Ramos (cell line): ENCODE measurements around the gene IL1R2.

Source experiments
- in situ Hi-C: fragments of 300-500 bp; cut with MboI; formaldehyde crosslinking; loops from one replicate; pipeline ENCODE4 v1.14.3; 2022; ENCODE audit warnings: low sequenced_read_pairs; ENCODE audit not compliant: unreplicated experiment

Gene IL1R2

DNA sequence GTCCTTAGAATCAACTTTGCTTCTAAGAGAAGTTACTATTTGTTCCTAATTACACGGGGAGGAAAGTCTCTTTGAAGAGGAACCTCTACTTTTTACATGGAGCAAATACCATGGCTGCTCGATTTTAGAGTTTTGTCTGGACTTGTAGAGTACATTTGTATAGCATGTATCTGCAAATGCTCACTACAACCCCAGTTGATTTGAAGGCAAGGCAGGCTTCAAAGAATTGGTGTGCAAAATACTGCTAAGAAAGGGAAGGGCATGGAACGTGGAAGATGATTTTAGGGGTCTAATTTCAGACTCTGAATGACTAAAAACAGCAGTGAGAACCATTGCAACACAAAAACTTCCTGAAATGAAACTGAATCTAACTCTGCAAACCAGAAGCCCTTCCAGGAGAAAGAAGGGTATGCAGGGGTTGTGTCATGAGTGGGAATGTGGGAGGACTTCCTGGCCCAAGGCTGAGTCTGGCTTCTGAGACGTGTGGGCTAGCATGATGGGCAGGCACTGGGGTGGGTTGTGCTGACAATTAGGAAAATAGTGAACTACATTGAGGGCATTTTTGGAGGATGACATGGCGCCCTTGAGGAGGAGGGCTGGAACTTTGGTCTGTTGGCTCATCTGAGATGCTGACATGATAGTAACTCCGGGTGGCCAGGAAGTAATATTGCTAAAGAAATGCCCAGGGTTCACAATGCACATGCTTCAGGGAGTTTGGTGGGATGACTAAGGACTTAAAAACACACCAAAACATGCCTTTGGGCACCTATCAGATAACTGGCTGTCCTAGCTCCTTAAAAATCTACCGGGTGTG lies 18.9 kb upstream of the IL1R2 start:
- in situ Hi-C loops, result no loop called here

DNA sequence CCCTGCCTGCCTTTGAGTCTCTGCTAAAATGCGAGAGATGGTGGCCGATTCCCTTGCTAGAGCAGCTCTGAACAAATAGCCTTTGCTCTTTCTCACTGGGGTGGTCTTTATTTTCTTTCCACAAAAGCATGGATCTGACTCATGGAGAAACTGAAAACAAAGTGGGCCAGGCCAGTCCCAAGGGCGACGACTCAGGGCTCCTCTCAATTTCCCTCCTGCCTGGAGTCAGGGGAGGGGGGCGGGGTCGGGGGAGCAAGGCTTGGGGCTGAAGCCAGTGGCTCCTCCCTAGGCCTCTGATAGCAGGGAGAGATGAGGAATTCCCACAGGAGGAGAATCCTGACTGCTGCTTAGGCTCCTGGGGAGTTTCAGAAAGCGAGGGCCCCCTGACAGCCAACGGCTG lies 17.1 kb upstream of the IL1R2 start:
- in situ Hi-C loops, result no loop called here

DNA sequence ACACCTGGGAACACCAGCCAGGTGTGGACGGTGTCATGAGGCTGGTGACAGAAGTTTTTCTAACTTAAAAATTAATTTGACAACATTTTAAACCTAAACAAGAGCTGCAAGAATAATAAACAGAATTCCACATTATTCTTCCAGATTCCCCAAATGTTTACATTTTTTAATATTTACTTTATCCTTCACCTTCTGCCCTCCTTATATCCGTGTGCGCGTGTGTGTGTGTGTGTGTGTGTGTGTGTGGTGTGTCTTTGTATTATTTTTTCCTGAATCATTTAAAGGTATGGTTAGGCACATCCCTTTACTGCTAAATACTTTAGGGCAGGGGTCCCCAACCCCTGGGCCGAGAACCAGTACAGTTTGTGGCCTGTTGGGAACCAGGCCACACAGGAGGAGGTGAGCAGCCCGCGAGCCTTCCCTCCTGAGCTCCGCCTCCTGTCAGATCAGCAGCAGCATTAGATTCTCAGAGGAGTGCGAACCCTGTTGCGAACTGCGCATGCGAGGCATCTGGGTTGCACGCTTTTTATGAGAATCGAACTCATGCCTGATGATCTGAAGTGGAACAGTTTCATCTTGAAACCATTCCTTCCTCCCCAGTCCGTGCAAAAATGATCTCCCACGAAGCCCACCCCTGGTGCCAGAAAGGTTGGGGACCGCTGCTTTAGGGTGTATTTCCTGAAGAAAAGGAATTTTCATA lies 16.4 kb upstream of the IL1R2 start:
- in situ Hi-C loops, result no loop called here

DNA sequence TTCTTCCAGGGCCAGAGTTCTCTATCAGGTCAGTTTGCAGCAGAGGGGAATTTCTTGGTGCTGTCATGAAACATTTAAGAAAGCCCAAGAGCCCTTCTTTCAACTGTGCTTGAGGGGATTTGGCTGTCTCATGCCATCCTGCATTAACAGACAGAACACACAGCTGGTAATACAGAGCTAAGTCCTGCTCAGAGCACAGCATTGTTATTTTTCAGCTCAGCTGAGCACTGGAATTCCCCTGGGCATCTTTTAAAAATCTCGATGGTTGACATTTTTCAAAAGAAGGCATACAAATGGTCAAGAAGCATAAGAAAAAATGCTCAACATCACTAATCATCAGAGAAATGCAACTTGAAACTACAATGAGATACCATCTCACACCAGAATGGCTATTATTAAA lies 14.9 kb upstream of the IL1R2 start:
- in situ Hi-C loops, result no loop called here

DNA sequence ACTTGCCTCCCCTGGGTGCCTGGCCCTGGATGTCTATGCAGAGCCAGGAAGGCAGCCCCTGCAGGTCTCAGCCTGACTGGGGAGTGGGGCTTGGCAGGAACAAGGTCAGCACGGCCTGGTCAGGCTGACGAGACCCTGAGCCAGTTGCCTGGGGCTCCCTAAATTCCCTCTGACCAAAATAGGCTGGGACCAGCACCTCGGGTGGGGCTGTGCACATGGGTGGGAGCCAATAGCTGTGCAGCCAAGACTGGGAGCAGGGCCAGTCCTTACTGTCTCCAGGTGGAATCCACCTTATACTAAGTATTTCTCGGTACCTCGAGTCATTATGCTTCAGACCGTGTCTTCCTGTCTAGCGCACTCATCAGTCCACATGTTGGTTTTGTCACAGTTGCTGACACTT lies 11.4 kb upstream of the IL1R2 start:
- in situ Hi-C loops, result no loop called here

DNA sequence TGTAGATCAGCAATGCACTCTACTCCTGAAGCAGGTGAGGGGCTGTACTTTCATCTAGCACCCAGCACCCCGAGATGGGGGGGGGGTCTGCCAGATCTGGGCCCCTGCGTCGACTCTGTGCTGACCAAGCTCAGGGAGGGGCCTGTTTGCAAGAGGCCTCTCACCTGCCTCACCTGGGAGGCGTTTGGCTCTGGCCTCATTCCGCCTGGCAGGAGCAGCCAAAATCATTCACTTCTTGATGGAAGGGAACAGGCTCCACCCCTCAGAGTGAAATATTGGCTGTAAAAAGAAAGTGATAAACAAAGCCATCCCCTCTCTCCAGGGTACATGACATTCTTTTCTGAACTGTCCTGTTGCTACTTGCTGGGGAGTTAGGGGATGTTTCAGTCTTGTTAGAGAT lies 10.7 kb upstream of the IL1R2 start:
- in situ Hi-C loops, result no loop called here

DNA sequence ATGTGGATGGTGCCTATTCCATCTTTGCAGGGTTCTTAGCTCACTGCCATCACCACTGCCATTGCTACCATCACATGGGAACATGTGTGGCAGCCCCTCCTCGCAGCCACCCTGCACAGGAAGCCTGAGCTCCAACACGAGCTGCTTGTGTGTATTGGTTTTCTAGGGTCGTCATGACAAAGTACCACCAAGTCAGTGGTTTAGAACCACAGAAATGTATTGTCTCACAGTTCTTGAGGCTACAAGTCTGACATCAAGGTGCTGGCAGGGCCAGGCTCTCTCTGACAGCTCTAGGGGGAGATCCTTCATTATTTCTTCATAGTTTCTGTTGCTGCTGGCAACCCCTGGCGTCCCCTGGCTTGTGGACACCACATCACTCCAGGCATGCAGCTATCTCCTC lies 10.3 kb upstream of the IL1R2 start:
- in situ Hi-C loops, result no loop called here

DNA sequence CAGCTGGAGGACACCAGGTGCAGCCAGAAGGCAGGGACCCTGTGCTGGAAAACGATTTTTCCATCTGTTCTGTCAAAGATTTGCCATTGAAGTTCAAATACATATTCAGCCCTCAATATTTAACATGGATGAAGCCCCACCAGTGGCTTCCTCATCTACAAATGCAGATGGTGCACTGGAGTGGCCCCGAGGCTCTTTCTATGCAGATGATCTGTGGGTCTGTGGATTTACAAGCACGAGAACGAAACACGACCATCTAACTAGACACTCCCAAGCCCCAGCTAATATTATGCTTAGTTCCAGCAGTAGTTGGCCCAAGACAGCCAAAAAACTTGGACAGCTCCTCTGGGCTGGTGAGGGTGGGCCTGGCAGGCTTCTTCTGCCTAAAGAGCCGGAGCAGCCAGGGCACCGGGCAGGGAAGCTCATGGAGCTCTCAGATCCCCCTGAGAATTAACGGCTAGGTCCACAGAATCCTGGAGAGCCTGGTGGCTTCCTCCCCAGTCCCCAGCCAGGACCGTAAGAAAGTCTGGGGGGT lies 9.2 kb upstream of the IL1R2 start:
- in situ Hi-C loops, result no loop called here

DNA sequence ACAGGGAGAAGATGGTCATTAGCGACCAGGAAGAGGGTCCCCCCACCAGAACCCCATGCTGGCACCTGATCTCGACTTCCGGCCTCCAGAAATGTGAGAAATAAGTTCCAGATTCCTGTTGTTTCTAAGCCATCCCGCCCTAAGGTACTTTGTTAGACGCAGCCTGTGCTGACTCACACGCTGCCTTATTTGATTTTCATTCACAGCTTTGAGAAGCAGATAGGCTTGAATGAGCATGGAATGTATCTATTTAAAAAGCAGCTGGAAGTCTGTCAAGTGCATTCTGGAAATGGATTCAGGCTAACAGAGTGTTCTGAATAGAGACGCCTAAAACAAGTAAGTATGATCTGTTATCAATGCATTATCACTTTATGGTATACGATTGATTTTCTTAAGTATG lies 8.3 kb upstream of the IL1R2 start:
- in situ Hi-C loops, result no loop called here

DNA sequence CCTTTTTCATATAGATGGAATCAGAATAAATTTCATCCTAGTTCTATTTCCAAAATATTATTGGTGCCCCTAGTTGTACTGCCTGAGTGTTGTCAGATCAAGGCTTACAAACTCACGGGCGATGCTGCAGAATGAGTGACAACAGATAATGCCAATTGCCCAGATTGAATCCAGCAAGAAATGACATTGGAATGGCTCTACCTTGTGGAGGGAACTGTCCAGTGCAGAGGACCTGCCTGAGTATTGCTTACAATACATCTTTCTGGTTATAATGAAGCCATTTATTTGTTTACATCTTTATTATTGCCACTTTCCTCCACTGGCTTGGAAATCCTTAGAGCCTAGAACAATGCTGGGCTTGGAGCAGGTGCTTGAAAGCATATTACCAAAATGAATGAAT lies 7.8 kb upstream of the IL1R2 start:
- in situ Hi-C loops, result no loop called here

DNA sequence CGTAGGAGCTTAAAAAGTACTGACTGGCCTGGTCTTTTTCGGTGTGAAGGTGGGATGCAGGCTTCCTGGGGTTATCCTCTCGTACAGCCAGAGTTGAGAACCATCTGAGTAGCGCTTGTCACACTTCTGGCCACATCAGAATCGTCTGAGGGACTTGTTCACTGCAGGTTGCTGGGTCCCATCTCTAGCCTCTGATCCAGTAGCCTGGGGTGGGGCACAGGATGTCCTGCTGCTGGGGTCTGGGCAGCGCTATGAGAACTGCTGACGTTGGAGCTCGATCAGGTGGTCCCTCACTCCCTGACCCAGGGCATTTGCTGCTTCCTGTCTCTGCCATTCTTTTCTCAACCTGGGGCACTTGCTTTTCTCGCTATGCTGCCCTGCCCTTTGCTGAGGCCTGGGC lies 7.1 kb upstream of the IL1R2 start:
- in situ Hi-C loops, result no loop called here

DNA sequence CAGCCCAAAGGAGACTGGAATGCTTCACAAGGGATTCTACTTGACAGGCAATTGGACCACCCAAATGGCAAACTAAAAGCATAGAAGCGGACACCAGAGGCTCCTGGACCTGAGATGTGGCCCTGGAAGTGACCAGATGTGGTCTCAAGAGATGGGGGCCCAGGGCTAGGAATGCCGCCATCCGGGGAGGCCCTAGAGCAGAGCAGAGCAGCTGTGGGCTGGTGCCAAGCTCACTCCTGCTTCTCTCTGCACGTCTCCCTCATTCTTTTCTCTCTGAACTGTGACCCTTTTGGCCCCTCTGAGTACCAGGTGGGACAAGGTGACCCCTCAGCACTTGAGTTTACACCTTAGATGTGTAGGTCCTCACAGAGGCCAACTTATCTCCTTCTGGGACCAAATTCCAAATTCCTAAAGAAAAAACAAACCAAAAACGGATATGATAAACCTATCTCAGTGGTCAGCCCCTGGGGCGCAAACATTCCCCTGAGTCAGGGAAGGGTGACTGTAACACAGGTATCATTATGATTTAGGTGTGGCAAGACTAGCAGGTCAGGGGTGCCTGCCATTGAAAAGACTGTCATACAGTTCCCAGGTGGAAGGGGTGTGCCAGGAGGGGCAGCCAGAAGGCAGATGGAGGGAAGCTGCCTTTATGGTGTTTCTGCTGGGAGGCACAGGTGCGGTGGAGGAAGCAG lies 6.5 kb upstream of the IL1R2 start:
- in situ Hi-C loops, result no loop called here

DNA sequence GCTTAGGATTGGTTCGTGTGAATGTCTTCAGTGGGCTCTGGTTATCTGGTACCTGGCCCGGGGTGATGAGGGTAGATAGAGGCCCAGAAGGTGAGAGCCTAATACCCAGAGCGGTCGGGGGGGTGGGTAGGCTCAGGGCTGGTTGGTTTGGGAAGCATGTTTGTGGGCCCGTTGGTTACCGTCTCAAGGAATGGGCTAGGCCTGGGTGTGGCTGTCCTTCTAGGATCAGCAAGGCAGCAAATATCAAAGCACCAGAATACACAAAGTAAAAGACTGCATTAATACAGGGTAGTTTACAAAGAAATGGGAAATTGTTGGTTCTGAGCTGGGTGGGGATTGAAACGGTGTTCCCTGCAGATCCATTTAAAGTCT lies 6.0 kb upstream of the IL1R2 start:
- in situ Hi-C loops, result no loop called here

DNA sequence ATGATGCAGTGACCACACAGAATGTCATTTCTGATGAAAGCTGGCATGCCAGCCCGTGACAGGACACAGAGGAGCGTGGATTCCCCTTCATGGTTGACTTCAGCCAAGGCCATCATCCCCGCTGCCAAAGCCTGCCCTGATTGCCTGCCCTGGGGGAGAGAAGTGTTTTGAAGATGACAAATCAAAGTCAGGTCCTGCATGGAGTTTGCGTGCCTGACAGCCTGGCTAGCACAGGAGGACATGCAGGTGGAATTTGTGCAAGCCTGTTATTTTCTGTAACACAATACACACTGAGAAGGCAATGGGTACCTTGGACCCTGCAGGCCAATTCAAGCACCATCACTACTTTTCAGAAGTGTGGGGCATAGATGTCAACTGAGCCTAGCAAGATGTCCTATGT lies 5.4 kb upstream of the IL1R2 start:
- in situ Hi-C loops, result no loop called here

DNA sequence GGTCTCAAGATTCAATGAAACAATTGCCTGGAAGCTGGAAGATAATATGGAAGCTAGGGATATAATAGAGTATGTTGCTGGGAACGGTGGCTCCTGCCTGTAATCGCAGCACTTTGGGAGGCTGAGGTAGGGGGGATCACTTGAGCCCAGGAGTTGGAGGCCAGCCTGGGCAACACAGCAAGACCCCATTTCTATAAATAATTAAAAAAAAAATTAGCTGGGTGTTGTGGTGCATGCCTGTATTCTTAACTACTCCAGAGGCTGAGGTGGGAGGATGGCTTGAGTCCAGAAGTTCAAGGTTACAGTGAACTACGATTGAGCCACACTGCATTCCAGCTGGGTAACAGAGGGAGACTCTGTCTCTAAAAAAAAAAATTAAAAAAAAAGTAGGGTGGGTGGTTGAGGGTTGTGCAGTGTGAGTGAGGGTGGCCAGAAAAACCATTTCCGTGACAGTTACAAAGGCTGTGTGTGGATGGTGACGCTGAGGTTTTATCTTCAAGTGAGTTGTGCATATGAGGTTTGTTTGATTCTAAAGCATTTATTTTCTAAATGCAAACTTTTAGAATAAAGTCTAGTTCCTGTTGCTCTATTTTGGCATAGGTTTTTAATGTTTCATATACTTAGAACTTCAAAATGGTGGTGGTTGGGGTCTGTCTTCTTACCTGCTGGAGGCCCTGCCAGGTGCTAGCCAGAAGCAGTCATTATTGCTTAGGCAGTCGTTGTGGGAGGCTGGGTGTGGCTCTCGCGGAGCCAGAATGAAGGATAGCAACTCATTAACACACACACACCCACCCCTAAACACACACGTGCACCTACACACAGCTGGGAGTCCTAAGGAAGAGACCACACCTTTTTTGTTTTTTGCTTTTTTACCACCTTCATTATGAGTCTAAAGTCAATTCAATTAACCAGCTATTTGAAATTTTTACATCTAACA lies 4.7 kb upstream of the IL1R2 start:
- in situ Hi-C loops, result no loop called here

DNA sequence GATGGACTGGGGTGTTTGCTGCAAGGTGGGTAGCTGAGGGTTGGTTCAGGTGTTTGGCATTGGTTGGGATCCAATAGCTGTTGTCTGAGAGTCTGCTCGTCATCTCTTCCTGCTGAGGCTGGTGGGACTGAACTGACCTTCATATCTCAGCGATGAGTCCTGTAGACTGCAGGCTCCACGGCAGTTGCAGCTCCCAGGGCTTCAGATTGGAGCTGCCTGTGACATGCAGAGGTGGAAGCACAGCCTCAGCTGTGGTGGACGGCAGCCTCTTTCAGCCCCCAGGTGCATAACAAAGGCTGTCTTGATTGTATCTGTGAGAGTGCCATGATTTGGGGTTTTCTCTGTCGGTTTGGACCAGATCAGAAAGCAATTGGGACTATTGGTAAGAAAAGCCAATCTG lies 3.9 kb upstream of the IL1R2 start:
- in situ Hi-C loops, result no loop called here

DNA sequence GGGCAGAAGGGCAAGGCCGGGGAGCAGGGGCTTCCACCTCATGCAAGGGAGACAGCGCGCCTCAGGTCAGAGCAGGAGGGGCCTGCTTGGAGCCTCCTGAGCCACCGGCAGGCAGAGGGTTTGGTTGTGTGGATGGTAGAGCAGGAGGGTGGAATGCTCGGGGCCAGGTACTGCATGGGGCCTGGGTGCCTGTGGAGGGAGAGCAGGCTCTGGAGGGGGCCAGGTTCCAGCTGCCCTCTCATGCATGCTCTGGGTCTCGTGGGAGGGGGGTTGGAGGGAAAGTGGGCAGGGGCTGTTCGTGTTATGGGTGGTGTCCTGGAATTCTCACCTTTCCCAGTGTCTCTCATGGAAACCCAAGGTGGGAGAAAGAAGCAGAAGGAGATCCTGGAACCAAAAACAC lies 3.2 kb upstream of the IL1R2 start:
- in situ Hi-C loops, result no loop called here

DNA sequence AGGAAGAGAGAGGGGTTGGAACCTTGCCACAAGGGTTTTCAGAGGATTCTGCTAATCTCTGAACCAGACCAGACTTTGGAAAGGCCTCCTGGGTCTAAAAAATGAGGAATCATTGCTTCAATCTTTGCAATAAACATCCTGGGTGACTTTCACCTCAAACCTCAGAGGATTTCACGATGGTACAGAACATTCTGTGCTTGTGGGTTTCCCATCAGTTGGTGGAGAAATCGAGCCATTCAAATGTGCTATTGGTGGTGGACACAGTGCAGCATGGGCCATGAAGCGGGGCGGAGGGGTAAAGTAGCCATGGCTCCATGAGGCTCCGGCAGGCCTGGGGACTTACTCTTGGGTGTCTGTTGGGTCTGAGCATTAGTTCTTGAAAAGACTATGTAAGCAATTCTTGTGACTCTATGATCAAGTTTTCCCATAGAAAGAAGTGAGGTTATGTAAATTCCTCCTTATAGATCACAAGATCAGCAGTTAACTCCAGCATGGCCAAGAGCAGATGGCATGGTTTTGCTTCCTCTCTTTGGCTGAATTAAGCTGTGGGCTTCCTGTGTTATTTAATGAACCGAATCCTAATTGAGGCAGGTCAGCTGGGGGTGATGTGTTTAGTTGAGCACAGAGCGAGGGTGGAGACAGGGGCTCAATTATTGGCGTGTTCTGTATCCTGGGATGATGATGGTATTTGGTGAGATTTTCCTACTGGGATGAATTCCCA lies 1.9 kb upstream of the IL1R2 start:
- in situ Hi-C loops, result no loop called here

DNA sequence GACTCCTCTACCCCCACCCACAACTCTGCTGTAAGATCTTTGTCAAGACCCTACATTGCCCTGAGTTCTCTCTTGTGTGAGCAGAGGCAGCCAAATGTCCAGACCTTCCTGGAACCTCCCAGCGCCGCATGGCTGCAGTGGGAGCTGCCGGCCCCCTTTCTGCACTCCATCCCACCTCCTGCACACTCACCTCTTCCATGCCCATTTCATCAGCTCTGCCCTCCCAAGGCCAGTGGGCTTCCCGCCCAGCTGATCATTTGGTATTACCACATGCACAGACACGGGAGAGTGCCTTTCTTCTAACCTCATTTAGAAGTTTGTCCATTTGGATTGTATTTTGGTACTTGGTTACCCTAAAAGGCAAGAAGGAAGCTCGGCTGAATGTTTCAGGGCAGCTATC lies 2.0 kb downstream of the IL1R2 start:
- in situ Hi-C loops, result no loop called here

DNA sequence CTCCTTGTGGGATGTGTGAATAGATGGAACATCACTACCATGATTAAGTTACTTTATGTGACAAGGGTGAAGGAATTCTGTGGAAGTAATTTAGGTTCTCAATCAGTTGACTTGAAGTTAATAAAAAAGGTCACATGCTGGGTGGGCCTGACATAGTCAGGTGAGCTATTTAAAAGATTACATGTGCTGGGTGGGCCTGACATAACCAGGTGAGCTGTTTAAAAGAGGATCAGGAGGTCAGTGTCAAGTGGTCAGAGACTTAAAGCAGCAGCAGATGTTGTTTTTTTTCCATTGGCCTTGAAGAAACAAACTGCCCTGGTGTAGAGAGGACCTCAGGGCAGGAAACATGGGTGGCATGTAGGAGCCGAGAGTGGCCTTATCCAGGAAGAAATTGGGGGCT lies 3.3 kb downstream of the IL1R2 start:
- in situ Hi-C loops, result no loop called here
